Omental fat pad (tissue), 4 donors: Measurements from ENCODE around the gene FAM219A. TPM values are rescaled to one million over a fixed set of nuclear protein-coding genes. Genes with fewer than 3 reads are reported as not detected.
"Not testable (repeated sequence)": the region's sequence is repeated elsewhere in the genome, so short reads cannot be mapped to it uniquely, and the experiment has no call there.

Experiments used
- ATAC-seq: fragments of 150-250 bp; one replicate; pipeline ENCODE4 v1.9.1; 2016; ENCODE audit warnings: mild to moderate bottlenecking, moderate library complexity; ENCODE audit not compliant: low FRiP score
- DNase-seq: peaks from one replicate; pipeline ENCODE4 v3.0.0-alpha.2; 2019; ENCODE audit warnings: low spot score
- CTCF ChIP-seq, 3 donors: fragments of 450-650 bp; IDR thresholded peaks; one replicate each; pipeline ENCODE4 v1.5.1; 2016 to 2017; ENCODE audit warnings: antibody characterized with exemption in 3 of 3, mild to moderate bottlenecking in 3 of 3, moderate library complexity in 2 of 3
- total RNA-seq, 4 donors: library from RNA; depleted of rRNA; stranded (reverse); fragments of >200 nt; gene quantifications; one replicate each; pipeline ENCODE4 v1.1.0, GENCODE V29; 2016

FAM219A gene
- total RNA-seq, 4 donors from 2014 or later: 6.7 to 16.4 (median 13.6) TPM

GRCh38 chr9:34485822-34486221, 27.5 kb upstream of the FAM219A start:
- ATAC-seq (no peak), DNase-seq (no peak)
- TF ChIP-seq CTCF (IDR thresholded peaks at IDR 0.05): no peak

DNA sequence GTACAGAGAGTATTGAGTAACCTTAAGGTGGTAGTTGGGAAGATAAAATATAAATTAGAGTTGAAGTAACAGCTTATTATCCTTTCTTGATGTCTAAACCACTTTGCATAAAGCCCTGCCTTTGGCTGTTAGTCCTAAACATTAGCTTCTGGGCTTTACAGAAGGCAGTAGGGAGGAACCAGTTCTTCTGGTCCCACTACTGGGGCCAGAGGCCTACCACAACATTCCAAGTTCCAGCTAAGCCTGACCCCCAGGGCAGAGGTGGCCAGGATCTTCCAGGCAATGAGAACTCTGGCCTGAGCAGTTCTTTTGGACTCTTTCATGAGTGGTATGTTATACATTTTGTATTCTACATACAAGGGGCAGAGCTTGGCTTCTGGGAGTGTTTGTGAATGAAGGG, 26.3 kb upstream of the FAM219A start:
- no peak for TF ChIP-seq CTCF (IDR thresholded peaks at IDR 0.05)
- ATAC-seq: no peak
- no peak for DNase-seq

- not testable (repeated sequence) for ATAC-seq, DNase-seq
Measured at GRCh38 chr9:34482746-34483145, 24.4 kb upstream of the FAM219A start.

DNA sequence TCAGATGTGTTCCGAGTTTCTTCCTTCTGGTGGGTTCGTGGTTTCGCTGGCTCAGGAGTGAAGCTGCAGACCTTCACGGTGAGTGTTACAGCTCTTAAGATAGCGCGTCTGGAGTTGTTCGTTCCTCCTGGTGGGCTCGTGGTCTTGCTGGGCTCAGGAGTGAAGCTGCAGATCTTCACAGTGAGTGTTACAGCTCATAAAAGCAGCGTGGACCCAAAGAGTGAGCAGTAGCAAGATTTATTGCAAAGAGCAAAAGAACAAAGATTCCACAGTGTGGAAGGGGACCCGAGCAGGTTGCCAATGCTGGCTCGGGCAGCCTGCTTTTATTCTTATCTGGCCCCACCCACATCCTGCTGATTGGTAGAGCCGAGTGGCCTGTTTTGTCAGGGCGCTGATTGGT, 23.2 kb upstream of the FAM219A start:
- ATAC-seq, DNase-seq: not testable (repeated sequence)

- no peak for DNase-seq
- no peak for TF ChIP-seq CTCF (IDR thresholded peaks at IDR 0.05)
- no peak for ATAC-seq
Measured at GRCh38 chr9:34479431-34479866, 21.1 kb upstream of the FAM219A start.

- ATAC-seq (no peak), DNase-seq (no peak)
- no peak for TF ChIP-seq CTCF (IDR thresholded peaks at IDR 0.05)
Measured at GRCh38 chr9:34477541-34477940, 19.2 kb upstream of the FAM219A start.

DNA sequence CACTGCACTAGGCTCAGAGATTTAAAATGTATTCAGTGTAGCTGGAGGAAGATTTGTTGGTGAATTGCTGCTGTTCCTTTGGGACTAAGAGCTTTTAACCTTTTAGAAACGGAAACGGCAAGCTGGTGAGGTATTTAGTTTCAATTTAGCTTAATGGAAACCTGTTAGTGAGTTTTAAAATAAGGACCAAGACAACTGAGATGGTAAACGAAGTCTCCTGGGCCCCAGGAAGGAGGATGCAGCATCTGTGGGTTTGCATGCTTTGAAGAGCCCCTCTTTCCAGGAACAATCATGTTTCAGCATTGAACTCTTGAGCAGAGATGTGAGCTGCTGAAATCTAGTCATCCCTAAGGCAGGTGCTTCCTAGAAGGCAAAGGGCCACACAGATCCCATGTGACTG, 16.7 kb upstream of the FAM219A start:
- no peak for TF ChIP-seq CTCF (IDR thresholded peaks at IDR 0.05)
- no peak for DNase-seq
- no peak for ATAC-seq

- TF ChIP-seq CTCF (IDR thresholded peaks at IDR 0.05): no peak
- ATAC-seq: no peak
- no peak for DNase-seq
Measured at GRCh38 chr9:34465468-34465867, 7.1 kb upstream of the FAM219A start.
